ENCODE data around the gene CNOT4. TPM values are rescaled to one million over a fixed set of nuclear protein-coding genes. Genes with fewer than 3 reads are reported as not detected.

Gene CNOT4
- 13.6 and 14.1 TPM in 2 replicates for total RNA-seq (2014; rRNA removed; shearing (Covaris generic))
- 13.6 and 18.2 TPM in 2 replicates for polyA plus RNA-seq (2015; cell fraction: cytosol; rRNA removed)
- polyA plus RNA-seq (2015; cell fraction: nucleus; rRNA removed): 17.0 and 19.9 TPM in 2 replicates

- in situ Hi-C loops (cut with HindIII; ENCODE audit: low pct_unique_long_range_greater_than_20kb, low sequenced_read_pairs): no loop called here
- DNase-seq (ENCODE audit: low read depth, low spot score): peak; percentile 98
Measured at GRCh38 chr7:135509839-135510591, at the start of gene CNOT4. Gene CNOT4 (minus strand): TSS chr7:135510102. CDS start chr7:135438331, 71,771 bp downstream.

GRCh38 chr7:135558881-135559280 lies 49.0 kb upstream of the CNOT4 start:
- in situ Hi-C loops (cut with HindIII; ENCODE audit: low pct_unique_long_range_greater_than_20kb, low sequenced_read_pairs): no loop called here
- no peak for DNase-seq (ENCODE audit: low read depth, low spot score)

GRCh38 chr7:135558337-135558767 lies 48.5 kb upstream of the CNOT4 start:
- in situ Hi-C loops (cut with HindIII; ENCODE audit: low pct_unique_long_range_greater_than_20kb, low sequenced_read_pairs): no loop called here
- DNase-seq (ENCODE audit: low read depth, low spot score): peak; percentile 74

GRCh38 chr7:135557455-135558336 lies 47.8 kb upstream of the CNOT4 start, which contains the start of gene NUP205:
Gene NUP205 (plus strand): TSS chr7:135557917. CDS start chr7:135557945, 28 bp downstream.
- in situ Hi-C loops (cut with HindIII; ENCODE audit: low pct_unique_long_range_greater_than_20kb, low sequenced_read_pairs): no loop called here
- DNase-seq (ENCODE audit: low read depth, low spot score): peak; percentile 91

DNA sequence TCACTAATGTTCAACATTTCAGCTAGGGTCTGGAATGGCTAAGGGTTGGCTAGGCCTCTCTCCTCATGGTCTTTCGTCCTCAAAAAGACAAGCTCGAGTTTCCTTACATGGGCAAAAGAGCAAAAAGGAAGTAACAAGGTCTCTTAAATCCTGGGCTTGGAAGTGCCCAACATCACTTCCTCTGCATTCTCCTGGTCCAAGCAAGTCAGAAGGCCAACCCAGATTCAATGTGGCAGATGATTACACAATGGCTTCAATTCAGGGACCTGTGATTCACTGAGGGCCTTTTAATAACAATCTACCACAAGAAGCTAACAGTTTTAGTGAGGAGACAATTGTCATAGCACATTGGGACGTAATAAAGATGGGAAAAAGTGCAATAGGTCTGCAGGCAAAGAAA lies 43.4 kb upstream of the CNOT4 start:
- DNase-seq (ENCODE audit: low read depth, low spot score): peak; percentile 17
- in situ Hi-C loops (cut with HindIII; ENCODE audit: low pct_unique_long_range_greater_than_20kb, low sequenced_read_pairs): no loop called here

DNA sequence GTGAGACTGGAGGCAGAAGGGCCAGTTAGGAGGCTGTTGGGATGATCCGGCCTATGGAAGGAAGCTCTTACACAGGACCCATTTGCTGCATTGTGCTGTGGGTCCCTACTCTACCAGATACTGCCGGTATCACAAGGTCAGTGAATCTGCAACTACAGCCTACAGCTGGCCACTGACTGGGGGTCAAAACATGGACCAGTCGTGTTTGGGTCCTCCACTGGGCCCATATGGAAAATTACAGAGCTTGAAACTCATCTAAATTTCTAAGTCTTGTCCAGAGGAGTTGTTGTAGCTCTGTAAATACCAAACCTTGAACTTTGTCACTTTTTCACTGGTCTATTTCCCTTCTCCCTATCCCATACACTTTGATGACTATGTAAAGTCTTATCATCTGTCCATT lies 42.2 kb upstream of the CNOT4 start:
- in situ Hi-C loops (cut with HindIII; ENCODE audit: low pct_unique_long_range_greater_than_20kb, low sequenced_read_pairs): no loop called here
- no peak for DNase-seq (ENCODE audit: low read depth, low spot score)

DNA sequence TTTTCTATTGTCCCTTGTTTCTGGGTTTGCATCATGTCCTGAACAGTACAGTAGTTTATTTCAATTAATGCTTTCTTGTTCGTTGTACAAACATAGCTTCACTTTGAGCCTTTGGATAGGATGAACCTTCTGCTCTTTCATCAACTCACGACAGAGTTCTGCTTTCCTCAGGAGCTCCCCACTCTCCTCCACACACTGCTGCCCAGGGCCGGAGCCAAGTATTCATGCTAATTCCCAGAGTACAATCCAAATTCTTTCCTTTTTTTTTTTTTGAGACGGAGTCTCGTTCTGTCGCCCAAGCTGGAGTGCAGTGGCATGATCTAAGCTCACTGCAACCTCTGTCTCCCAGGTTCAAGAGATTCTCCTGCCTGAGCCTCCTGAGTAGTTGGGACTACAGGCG lies 40.3 kb upstream of the CNOT4 start:
- in situ Hi-C loops (cut with HindIII; ENCODE audit: low pct_unique_long_range_greater_than_20kb, low sequenced_read_pairs): no loop called here
- DNase-seq (ENCODE audit: low read depth, low spot score): no peak

GRCh38 chr7:135541029-135541428 lies 31.1 kb upstream of the CNOT4 start:
- DNase-seq (ENCODE audit: low read depth, low spot score): no peak
- in situ Hi-C loops (cut with HindIII; ENCODE audit: low pct_unique_long_range_greater_than_20kb, low sequenced_read_pairs): no loop called here

- in situ Hi-C loops (cut with HindIII; ENCODE audit: low pct_unique_long_range_greater_than_20kb, low sequenced_read_pairs): no loop called here
- no peak for DNase-seq (ENCODE audit: low read depth, low spot score)
Measured at GRCh38 chr7:135539629-135540028, 29.7 kb upstream of the CNOT4 start.

DNA sequence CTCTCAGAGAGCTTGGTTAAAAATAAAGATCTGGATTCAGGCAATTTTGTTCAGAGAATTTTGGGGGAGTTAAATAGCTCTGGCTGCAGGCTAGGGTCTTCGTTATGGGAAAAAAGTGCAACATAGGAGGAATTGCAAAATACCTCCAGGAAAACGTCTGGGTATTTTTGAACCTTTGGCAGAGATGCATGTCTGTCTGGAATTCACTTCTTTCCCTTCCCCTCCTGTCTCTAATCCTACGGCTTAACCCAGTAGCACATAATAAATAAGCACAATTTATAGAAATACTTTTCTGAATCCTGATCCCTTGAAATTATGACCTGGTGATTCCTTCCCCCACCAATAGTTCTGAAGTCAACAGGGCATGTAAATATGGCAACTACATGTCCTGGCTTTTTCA lies 28.5 kb upstream of the CNOT4 start:
- in situ Hi-C loops (cut with HindIII; ENCODE audit: low pct_unique_long_range_greater_than_20kb, low sequenced_read_pairs): no loop called here
- DNase-seq (ENCODE audit: low read depth, low spot score): no peak

DNA sequence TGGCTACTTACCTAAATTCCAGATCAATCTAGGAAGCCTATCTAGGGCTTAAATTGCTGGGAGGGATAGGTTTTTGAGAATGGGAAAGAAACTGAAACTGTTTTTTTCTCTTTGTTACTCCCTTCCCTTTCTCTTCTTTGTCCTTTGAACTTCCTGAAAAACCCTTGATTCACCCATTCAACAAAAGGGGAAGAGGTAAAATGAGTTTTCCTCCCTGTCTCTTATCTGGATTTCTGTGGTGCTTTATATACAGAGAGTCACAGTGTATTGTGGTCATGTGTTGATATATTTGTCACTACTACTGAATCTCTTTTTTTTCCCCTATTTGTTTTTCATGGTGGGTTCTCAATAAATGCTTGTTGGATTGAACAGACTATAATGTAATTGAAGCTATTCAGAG lies 28.0 kb upstream of the CNOT4 start:
- DNase-seq (ENCODE audit: low read depth, low spot score): peak; percentile 16
- in situ Hi-C loops (cut with HindIII; ENCODE audit: low pct_unique_long_range_greater_than_20kb, low sequenced_read_pairs): no loop called here

GRCh38 chr7:135537453-135537852 lies 27.6 kb upstream of the CNOT4 start:
- in situ Hi-C loops (cut with HindIII; ENCODE audit: low pct_unique_long_range_greater_than_20kb, low sequenced_read_pairs): no loop called here
- DNase-seq (ENCODE audit: low read depth, low spot score): no peak

DNA sequence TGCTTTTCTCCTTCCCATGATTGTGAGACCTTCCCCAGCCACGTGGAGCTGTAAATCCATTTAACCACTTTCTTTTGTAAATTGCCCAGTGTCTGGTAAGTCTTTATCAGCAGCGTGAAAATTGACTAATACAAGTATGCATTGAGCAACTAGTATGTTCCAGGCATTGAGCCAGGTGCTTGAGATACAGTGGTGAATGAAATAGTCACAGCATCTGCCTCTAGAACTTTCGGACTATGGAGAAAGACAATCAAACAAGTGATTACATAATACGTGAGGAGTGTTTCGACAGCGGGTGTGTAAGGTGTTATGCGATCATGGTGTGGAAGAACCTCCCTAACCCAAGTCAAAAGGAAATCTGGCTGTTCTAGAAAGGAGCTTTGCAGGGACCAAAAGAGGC lies 26.2 kb upstream of the CNOT4 start:
- in situ Hi-C loops (cut with HindIII; ENCODE audit: low pct_unique_long_range_greater_than_20kb, low sequenced_read_pairs): no loop called here
- DNase-seq (ENCODE audit: low read depth, low spot score): no peak

- no peak for DNase-seq (ENCODE audit: low read depth, low spot score)
- in situ Hi-C loops (cut with HindIII; ENCODE audit: low pct_unique_long_range_greater_than_20kb, low sequenced_read_pairs): no loop called here
Measured at GRCh38 chr7:135527025-135527424, 17.1 kb upstream of the CNOT4 start.

GRCh38 chr7:135525426-135525825 lies 15.5 kb upstream of the CNOT4 start:
- in situ Hi-C loops (cut with HindIII; ENCODE audit: low pct_unique_long_range_greater_than_20kb, low sequenced_read_pairs): no loop called here
- DNase-seq (ENCODE audit: low read depth, low spot score): no peak

DNA sequence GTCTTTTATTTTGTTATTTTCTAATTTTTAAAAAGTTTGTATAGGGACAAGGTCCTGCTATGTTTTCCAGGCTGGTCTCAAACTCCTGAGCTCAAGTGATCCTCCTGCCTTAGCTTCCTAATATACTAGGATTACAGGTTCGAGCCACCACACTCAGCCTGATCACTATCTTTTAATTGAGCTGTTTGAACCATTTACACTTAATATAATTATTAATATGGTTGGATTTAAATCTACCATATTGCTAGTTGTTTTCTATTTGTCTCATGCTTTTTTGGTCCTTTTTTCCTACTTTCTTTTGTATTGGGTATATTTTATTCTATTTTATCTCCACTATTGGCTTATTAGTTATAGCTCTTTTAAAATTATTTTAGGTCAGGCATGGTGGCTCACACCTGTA lies 13.2 kb upstream of the CNOT4 start:
- in situ Hi-C loops (cut with HindIII; ENCODE audit: low pct_unique_long_range_greater_than_20kb, low sequenced_read_pairs): no loop called here
- DNase-seq (ENCODE audit: low read depth, low spot score): no peak

GRCh38 chr7:135522509-135522908 lies 12.6 kb upstream of the CNOT4 start:
- DNase-seq (ENCODE audit: low read depth, low spot score): no peak
- in situ Hi-C loops (cut with HindIII; ENCODE audit: low pct_unique_long_range_greater_than_20kb, low sequenced_read_pairs): no loop called here

DNA sequence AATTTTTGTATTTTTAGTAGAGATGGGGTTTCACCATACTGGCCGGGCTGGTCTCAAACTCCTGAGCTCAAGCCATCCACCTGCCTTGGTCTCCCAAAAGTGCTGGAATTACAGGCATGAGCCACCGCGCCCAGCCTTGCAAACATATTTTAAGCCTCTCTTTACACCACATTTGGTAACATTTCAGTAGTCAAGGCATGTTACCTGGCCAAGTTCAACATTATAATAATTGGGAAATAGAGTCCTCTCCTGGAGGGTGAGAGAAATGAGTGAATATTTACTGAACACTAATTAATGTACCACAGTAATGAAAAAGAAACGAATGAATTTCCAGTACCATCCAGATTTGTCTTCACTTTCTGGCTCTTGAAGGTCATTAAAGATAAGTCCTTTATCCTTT lies 10.0 kb upstream of the CNOT4 start:
- DNase-seq (ENCODE audit: low read depth, low spot score): no peak
- in situ Hi-C loops (cut with HindIII; ENCODE audit: low pct_unique_long_range_greater_than_20kb, low sequenced_read_pairs): no loop called here

All from SK-MEL-5 (cell line).